ENCODE measurements around the gene GMDS. TPM values are rescaled to one million over a fixed set of nuclear protein-coding genes. Genes with fewer than 3 reads are reported as not detected.

GMDS gene
- polyA plus RNA-seq, 1 of the 3 experiments (the other 2 are of a cell fraction): 12.3 TPM

- TF ChIP-seq SMC3 (IDR thresholded peaks at IDR 0.05; ENCODE audit: low read depth, low read length): no peak
- TF ChIP-seq NFIC (IDR thresholded peaks at IDR 0.05; ENCODE audit: borderline replicate concordance): peak; percentile 58
- peak; percentile 6; the same call in 1 of the 2 replicates for TF ChIP-seq TCF12 (IDR thresholded peaks at IDR 0.05)
- TF ChIP-seq RXRA (IDR thresholded peaks at IDR 0.05; ENCODE audit: borderline replicate concordance, low read depth): peak; percentile 41; the same call in 1 of the 2 replicates
- no peak for TF ChIP-seq RCOR1 (IDR thresholded peaks at IDR 0.05; ENCODE audit: low read length)
- TF ChIP-seq YY1 (IDR thresholded peaks at IDR 0.05; ENCODE audit: low read depth): no peak
- DNase-seq: no peak
- POLR2A ChIA-PET: no interaction called here
- Histone ChIP-seq H3K4me1 (ENCODE audit: control insufficient read depth in 1 of 2, insufficient read depth in 2 of 2, low read depth in 1 of 2, low read length in 1 of 2) (peaks cover 6 to 10% of the 10 kb centered on the region in 2 experiments; a peak in 2 of 4 replicates), H3K4me3 (ENCODE audit: low read depth in 2 of 2, low read length in 1 of 2) (no peak overlapping the region), H3K9me3 (no peaks in the 10 kb centered on the region), H3K4me2 (no peak overlapping the region), H3F3A (replicated peaks; ENCODE audit: insufficient read depth) (peaks cover 8% of the 10 kb centered on the region), H3K9ac (no peak overlapping the region), H3K36me3 (replicated peaks in 1 of 2; ENCODE audit: control insufficient read depth in 1 of 2, insufficient read depth in 2 of 2, low read length in 1 of 2) (no peaks in the 10 kb centered on the region), H4K20me1 (ENCODE audit: insufficient read depth) (no peaks in the 10 kb centered on the region), H3K9me2 (no peaks in the 10 kb centered on the region), H3K27me3 (ENCODE audit: insufficient read depth) (no peaks in the 10 kb centered on the region), H3K27ac (ENCODE audit: low read depth in 2 of 2, low read length in 1 of 2) (no peak overlapping the region), H3K79me2 (ENCODE audit: insufficient read depth) (no peaks in the 10 kb centered on the region), H2AFZ (ENCODE audit: low read depth) (no peak overlapping the region)
- 56% methylated on average over 4 of the region's 4 CpGs for WGBS (ENCODE audit: low lambda C conversion rate)
- CTCF ChIA-PET: no interaction called here
Observed at GRCh38 chr6:1789092-1789491, 456.3 kb downstream of the GMDS start.

- ChIA-PET CTCF (no interaction called here), POLR2A (no interaction called here)
- no peaks in the 10 kb centered on the region for H4K20me1 ChIP-seq (ENCODE audit: insufficient read depth)
- no peaks in the 10 kb centered on the region for H3K36me3 ChIP-seq (replicated peaks in 1 of 2; ENCODE audit: control insufficient read depth in 1 of 2, insufficient read depth in 2 of 2, low read length in 1 of 2)
- no peak overlapping the region for H2AFZ ChIP-seq (ENCODE audit: low read depth)
- no peaks in the 10 kb centered on the region for H3K27me3 ChIP-seq (ENCODE audit: insufficient read depth)
- H3K27ac ChIP-seq (ENCODE audit: low read depth in 2 of 2, low read length in 1 of 2): peak overlapping the region; percentile 34; a peak in 3 of 4 replicates
- no peak overlapping the region for H3K9ac ChIP-seq
- no peak for DNase-seq
- H3K9me2 ChIP-seq: no peaks in the 10 kb centered on the region
- 35% methylated on average over 8 of the region's 8 CpGs for WGBS (ENCODE audit: low lambda C conversion rate)
- H3K79me2 ChIP-seq (ENCODE audit: insufficient read depth): no peaks in the 10 kb centered on the region
- no peak overlapping the region for H3K4me3 ChIP-seq (ENCODE audit: low read depth in 2 of 2, low read length in 1 of 2)
- H3K4me2 ChIP-seq: peak overlapping the region; percentile 51; the same call in 1 of the 2 replicates
- peaks cover 6 to 10% of the 10 kb centered on the region in 2 experiments; a peak in 2 of 4 replicates for H3K4me1 ChIP-seq (ENCODE audit: control insufficient read depth in 1 of 2, insufficient read depth in 2 of 2, low read depth in 1 of 2, low read length in 1 of 2)
- peaks cover 8% of the 10 kb centered on the region for H3F3A ChIP-seq (replicated peaks; ENCODE audit: insufficient read depth)
- no peaks in the 10 kb centered on the region for H3K9me3 ChIP-seq
- TF ChIP-seq MAX (IDR thresholded peaks at IDR 0.05; ENCODE audit: low read depth) (peak; percentile 75), TCF12 (IDR thresholded peaks at IDR 0.05) (peak; percentile 92), EZH2phosphoT487 (IDR thresholded peaks at IDR 0.05; ENCODE audit: borderline replicate concordance, low read depth) (no peak), USF2 (IDR thresholded peaks at IDR 0.05; ENCODE audit: borderline replicate concordance, low read depth, low read length) (no peak), RXRA (IDR thresholded peaks at IDR 0.05; ENCODE audit: borderline replicate concordance, low read depth) (peak; percentile 83; the same call in 1 of the 2 replicates), SIN3A (IDR thresholded peaks at IDR 0.05; ENCODE audit: borderline replicate concordance, low read depth, low read length) (no peak), GABPA (IDR thresholded peaks at IDR 0.05; ENCODE audit: low read depth) (no peak), EP300 (IDR thresholded peaks at IDR 0.05; ENCODE audit: borderline replicate concordance in 1 of 2, low read depth in 1 of 2, low read length in 1 of 2) (peak in 1 of 2 experiments; percentile 73; a peak in 1 of 4 replicates), POLR2AphosphoS5 (IDR thresholded peaks at IDR 0.05; ENCODE audit: low read depth, low read length) (no peak), PBX3 (IDR thresholded peaks at IDR 0.05) (peak; percentile 89), JUND (IDR thresholded peaks at IDR 0.05) (peak; percentile 76), FOXJ3 (CRISPR knock-in tag; IDR thresholded peaks at IDR 0.05) (no peak), MEF2A (IDR thresholded peaks at IDR 0.05; ENCODE audit: borderline replicate concordance, low read depth) (no peak), FOSL2 (IDR thresholded peaks at IDR 0.05; ENCODE audit: borderline replicate concordance, low read depth) (peak; percentile 81), NFIC (IDR thresholded peaks at IDR 0.05; ENCODE audit: borderline replicate concordance) (peak; percentile 89)
Observed at GRCh38 chr6:1787894-1788293, 457.5 kb downstream of the GMDS start.

Data from SK-N-SH (cell line).